ENCODE data around the gene LLGL2.

DNA sequence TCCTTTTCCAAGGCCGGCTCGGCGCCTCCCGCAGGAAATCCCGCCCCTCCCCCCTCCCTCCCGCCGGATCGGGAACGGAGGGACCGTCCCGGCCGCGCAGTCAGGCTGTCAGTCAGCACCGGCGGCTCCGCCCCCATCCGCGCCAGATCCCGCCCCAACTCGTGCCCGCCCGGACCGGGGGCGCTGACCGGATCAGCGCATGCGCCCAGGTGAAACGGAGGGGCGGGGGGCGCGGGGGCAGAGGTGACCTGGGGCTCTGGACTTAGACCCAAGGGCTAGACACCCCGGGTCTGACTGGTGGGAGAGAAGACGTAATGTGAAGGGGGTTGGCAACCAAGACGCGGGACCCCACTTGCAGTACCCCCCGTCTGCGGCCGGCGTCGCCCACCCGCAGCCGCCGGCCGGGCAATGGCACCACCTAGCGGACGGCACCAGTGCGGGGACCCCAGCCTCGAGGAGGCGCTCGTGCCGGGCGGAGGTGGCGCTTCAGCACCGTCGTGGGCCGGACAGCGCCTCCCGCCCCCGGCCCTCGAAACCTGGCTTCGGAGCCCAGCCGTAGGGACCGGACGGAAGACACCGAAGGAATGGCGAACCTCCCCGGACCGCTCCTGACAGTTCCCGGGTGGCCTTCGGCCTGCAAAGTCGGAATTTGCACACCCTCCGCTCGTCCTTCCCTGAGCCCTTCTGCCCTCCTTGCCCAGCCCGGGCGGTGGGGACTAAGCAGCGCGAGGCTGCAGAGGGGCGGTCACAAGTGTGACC lies 9.8 kb upstream of the LLGL2 start, which contains the start of gene CASKIN2:
- peak; percentile 12 for TF ChIP-seq POLR2A (IDR thresholded peaks at IDR 0.05)
- TF ChIP-seq, protein P1, sequence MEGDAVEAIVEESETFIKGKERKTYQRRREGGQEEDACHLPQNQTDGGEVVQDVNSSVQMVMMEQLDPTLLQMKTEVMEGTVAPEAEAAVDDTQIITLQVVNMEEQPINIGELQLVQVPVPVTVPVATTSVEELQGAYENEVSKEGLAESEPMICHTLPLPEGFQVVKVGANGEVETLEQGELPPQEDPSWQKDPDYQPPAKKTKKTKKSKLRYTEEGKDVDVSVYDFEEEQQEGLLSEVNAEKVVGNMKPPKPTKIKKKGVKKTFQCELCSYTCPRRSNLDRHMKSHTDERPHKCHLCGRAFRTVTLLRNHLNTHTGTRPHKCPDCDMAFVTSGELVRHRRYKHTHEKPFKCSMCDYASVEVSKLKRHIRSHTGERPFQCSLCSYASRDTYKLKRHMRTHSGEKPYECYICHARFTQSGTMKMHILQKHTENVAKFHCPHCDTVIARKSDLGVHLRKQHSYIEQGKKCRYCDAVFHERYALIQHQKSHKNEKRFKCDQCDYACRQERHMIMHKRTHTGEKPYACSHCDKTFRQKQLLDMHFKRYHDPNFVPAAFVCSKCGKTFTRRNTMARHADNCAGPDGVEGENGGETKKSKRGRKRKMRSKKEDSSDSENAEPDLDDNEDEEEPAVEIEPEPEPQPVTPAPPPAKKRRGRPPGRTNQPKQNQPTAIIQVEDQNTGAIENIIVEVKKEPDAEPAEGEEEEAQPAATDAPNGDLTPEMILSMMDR (IDR thresholded peaks at IDR 0.05): peak; percentile 93 to 99 (median 98)
